ENCODE results near the gene CNTNAP2. TPM values are rescaled to one million over a fixed set of nuclear protein-coding genes. Genes with fewer than 3 reads are reported as not detected.
A peak's percentile ranks its signal among the peaks of the same experiment; 100 is the strongest.

Gene CNTNAP2
- total RNA-seq: 9.4 TPM
- polyA plus RNA-seq (ENCODE audit: insufficient read depth in 1 of 8, insufficient read length in 8 of 8, low replicate concordance in 1 of 8): 10 to 100 TPM in 5 of 8 donors, 1 to 10 TPM in 3; 8.3 to 18.8 (median 10.8) TPM
- long read RNA-seq, donor 1: 0 reads
- long read RNA-seq, donor 2: 0 reads
- long read RNA-seq, donor 3: 0 reads
- long read RNA-seq, donor 4: 0 reads
- long read RNA-seq, donor 5, full-length matches to known transcripts: 4 of 31 reads
- long read RNA-seq, donor 5, partial matches to known transcripts: 15 of 31 reads
- long read RNA-seq, donor 5, other reads (novel, unspliced or antisense): 12 of 31 reads
- long read RNA-seq, donor 6, partial matches to known transcripts: 14 of 27 reads
- long read RNA-seq, donor 6, other reads (novel, unspliced or antisense): 13 of 27 reads
- long read RNA-seq, donor 7, full-length matches to known transcripts: 1 of 7 reads
- long read RNA-seq, donor 7, partial matches to known transcripts: 6 of 7 reads
- long read RNA-seq, donor 7, other reads (novel, unspliced or antisense): 0 of 7 reads
- long read RNA-seq, donor 8, full-length matches to known transcripts: 1 of 20 reads
- long read RNA-seq, donor 8, partial matches to known transcripts: 5 of 20 reads
- long read RNA-seq, donor 8, other reads (novel, unspliced or antisense): 14 of 20 reads
- long read RNA-seq, donor 9: 0 reads
- long read RNA-seq, donor 10, partial matches to known transcripts: 52 of 52 reads
- long read RNA-seq, donor 10, other reads (novel, unspliced or antisense): 0 of 52 reads
- long read RNA-seq, donor 11: 0 reads

DNA sequence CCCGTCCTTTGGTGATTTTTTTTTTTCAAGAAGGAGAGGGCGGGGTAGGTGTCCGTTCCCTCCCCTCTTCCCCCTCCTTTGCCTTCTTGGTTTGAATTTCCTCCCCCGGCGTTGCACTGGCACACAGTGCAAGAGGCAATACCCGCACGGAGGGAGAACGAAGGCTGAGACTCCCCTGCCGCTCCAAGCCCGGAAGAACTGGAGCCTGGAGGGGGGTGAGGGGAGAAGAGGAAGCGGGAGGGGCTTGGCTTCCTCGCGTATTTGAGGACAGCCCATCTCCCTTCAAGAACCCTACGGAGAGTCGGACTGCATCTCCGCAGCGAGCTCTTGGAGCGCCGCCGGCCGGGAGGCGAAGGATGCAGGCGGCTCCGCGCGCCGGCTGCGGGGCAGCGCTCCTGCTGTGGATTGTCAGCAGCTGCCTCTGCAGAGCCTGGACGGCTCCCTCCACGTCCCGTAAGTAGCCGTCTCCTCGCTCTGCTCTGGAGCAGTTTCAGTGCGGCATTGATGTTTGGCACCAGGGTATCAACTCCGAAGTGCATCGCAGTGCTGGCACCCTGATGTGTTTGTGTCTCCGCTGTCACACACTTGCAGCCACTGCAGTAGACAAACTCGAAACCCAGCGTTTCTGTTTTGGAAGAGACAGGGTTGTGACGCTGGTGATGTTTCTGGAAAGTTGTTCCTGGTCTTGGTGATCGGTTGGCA is at the start of gene CNTNAP2:
Gene CNTNAP2, plus strand, starts transcription at position 281 of the 702 bp plus-strand sequence. Its CDS starts 76 bp downstream, at position 357.
- peaks cover 5% of the 10 kb centered on the region for H3K27me3 ChIP-seq (ENCODE audit: control insufficient read depth, insufficient read depth, low read length)
- peak; percentile 88 for DNase-seq
- WGBS (ENCODE audit: insufficient coverage): under 1% methylated on average over 37 of the region's 42 CpGs
- H3K27ac ChIP-seq (ENCODE audit: low read length): peak within 1 kb of the TSS; percentile 21
- no peaks in the 10 kb centered on the region for H3K36me3 ChIP-seq (ENCODE audit: control insufficient read depth, insufficient read depth, low read length)
- H3K4me1 ChIP-seq (ENCODE audit: control insufficient read depth, insufficient read depth, low read length): peaks cover 9% of the 10 kb centered on the region
- H3K9me3 ChIP-seq (replicated peaks; ENCODE audit: control insufficient read depth, low read depth, low read length): no peaks in the 10 kb centered on the region
- peak within 1 kb of the TSS; percentile 52 for H3K4me3 ChIP-seq (ENCODE audit: low read length)

DNA sequence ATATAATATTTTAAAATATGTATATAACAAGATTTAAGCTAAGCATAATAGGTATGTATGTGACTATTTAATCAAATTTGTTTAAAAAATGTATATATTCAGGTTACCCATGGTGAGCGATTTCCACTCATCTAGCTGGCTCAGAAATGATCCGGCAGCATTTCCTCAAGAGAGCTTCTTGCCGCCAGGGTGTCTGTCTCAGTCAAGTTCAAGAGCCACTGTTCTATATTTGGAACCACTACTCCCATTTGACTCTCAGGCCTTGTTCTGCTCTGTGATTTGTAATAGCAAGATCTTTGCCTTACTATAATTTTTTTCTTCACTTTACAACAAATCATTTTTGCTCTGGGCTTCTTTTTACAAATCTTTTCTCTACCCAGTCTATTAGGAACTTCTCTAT is 48.7 kb upstream of the CNTNAP2 start:
- H3K27me3 ChIP-seq (ENCODE audit: control insufficient read depth, insufficient read depth, low read length): no peaks in the 10 kb centered on the region
- H3K36me3 ChIP-seq (ENCODE audit: control insufficient read depth, insufficient read depth, low read length): no peaks in the 10 kb centered on the region
- H3K27ac ChIP-seq (ENCODE audit: low read length): no peak overlapping the region
- 80% methylated on average over 1 of the region's 3 CpGs for WGBS (ENCODE audit: insufficient coverage)
- DNase-seq: peak; percentile 24
- peaks cover 3% of the 10 kb centered on the region for H3K9me3 ChIP-seq (replicated peaks; ENCODE audit: control insufficient read depth, low read depth, low read length)
- no peaks in the 10 kb centered on the region for H3K4me1 ChIP-seq (ENCODE audit: control insufficient read depth, insufficient read depth, low read length)
- H3K4me3 ChIP-seq (ENCODE audit: low read length): no peak overlapping the region

DNA sequence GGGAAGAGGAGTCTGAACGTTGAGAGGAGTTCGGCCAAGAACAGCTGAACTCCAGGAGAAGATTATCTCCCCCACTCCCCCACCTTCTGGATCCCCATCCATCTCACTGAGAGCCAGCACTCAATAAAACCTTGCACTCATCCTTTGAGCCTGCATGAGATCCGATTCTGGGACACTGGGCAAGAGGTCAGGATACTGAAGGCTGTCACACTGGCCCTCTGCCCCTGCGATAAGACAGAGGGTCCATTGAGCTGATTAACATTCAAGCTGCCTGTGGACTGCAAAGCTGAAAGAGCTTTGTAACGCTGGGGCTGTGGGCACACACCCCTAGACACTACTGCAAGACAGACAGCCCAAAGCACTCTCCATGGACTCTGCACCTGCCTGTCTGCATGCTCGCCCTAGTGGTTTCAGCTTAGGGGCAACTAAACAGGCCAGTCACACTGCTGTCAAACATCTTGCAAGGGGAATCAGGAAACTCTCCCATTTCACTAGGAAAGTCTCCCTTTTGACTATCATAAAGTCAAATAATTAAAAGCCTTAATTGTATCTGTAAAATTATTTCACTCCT is 42.3 kb upstream of the CNTNAP2 start:
- H3K4me3 ChIP-seq (ENCODE audit: low read length): no peak overlapping the region

DNA sequence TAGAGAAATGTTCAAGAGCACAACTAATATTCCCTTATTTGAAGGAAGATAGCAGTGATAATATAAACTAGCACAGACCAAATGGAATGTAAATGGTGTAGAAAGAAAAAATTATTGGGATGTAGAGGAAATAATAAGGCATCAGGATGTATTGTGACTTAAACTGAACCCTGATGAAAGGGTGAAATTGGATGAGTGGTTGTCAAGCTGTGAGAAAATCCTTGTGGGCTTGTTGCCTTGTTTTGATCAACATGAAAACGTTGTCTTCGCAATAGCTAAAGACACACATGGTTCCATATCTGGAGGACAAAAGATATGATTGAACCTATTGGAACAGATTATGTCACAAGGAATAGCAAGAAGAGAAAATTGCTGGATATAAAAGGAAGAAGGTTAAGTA is 40.3 kb upstream of the CNTNAP2 start:
- WGBS (ENCODE audit: insufficient coverage): 58% methylated on average over 2 of the region's 2 CpGs
- Histone ChIP-seq H3K27ac (ENCODE audit: low read length) (no peak overlapping the region), H3K27me3 (ENCODE audit: control insufficient read depth, insufficient read depth, low read length) (no peaks in the 10 kb centered on the region), H3K4me3 (ENCODE audit: low read length) (no peak overlapping the region), H3K4me1 (ENCODE audit: control insufficient read depth, insufficient read depth, low read length) (no peaks in the 10 kb centered on the region), H3K9me3 (replicated peaks; ENCODE audit: control insufficient read depth, low read depth, low read length) (no peaks in the 10 kb centered on the region), H3K36me3 (ENCODE audit: control insufficient read depth, insufficient read depth, low read length) (no peaks in the 10 kb centered on the region)
- no peak for DNase-seq

More for the DNA sequence above, 42.3 kb upstream of the CNTNAP2 start:
- WGBS (ENCODE audit: insufficient coverage): 84% methylated on average over 4 of the region's 6 CpGs
- Histone ChIP-seq H3K27me3 (ENCODE audit: control insufficient read depth, insufficient read depth, low read length) (no peaks in the 10 kb centered on the region), H3K36me3 (ENCODE audit: control insufficient read depth, insufficient read depth, low read length) (no peaks in the 10 kb centered on the region), H3K27ac (ENCODE audit: low read length) (no peak overlapping the region), H3K9me3 (replicated peaks; ENCODE audit: control insufficient read depth, low read depth, low read length) (no peaks in the 10 kb centered on the region), H3K4me1 (ENCODE audit: control insufficient read depth, insufficient read depth, low read length) (no peaks in the 10 kb centered on the region)
- no peak for DNase-seq

DNA sequence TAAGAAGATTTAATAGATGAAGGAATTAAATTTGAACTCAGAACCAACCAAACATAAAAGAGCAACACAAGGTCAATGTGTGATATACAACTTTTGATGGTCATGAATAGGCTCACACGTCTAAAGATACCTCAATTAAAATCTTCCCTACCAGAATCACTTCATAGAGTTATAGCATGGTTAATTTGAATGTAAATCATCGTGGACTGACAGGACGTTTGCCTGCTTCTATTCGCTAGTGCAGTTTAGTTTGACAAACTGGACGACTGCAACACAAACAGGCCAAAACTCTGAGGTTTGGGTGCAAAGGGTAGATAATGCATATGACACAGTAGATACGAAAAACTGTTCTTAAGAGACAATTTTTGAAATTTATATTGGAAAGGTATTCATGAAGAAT is 32.5 kb upstream of the CNTNAP2 start:
- Histone ChIP-seq H3K4me1 (ENCODE audit: control insufficient read depth, insufficient read depth, low read length) (no peaks in the 10 kb centered on the region), H3K27me3 (ENCODE audit: control insufficient read depth, insufficient read depth, low read length) (no peaks in the 10 kb centered on the region), H3K4me3 (ENCODE audit: low read length) (no peak overlapping the region), H3K27ac (ENCODE audit: low read length) (no peak overlapping the region), H3K36me3 (ENCODE audit: control insufficient read depth, insufficient read depth, low read length) (no peaks in the 10 kb centered on the region), H3K9me3 (replicated peaks; ENCODE audit: control insufficient read depth, low read depth, low read length) (no peaks in the 10 kb centered on the region)
- DNase-seq: no peak
- 74% methylated on average over 4 of the region's 6 CpGs for WGBS (ENCODE audit: insufficient coverage)

DNA sequence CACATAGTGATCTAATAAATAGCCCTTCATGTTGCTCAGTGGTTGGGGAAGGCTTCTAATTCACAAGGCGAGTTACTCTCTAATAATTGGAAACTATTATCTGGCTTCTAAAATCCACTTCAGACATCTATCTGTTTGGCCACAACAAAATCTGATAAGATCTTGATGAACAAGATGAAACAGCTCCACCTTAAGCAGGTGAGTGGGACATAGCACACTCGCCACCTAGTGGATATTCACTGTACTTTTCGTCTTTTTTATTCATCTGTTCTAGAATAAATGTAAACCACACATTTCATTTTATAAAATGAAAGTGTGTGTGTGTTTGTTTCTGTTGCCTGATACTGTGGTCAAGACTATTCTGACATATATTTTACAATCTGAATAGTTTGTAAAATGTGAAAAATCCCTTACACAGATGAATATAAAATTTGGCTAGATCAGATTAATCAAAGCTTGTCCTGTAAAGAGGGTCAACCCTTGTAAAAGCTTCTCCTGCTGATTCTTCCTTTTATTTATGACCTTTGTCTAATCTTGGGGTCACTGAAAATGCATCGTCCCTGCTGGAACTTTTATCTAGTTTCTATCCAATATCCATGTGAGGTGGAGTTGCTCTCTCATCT is 26.5 kb upstream of the CNTNAP2 start:
- no CpG with 5 or more reads among the region's 4 CpGs for WGBS (ENCODE audit: insufficient coverage)
- Histone ChIP-seq H3K27ac (ENCODE audit: low read length) (no peak overlapping the region), H3K4me3 (ENCODE audit: low read length) (no peak overlapping the region), H3K27me3 (ENCODE audit: control insufficient read depth, insufficient read depth, low read length) (no peaks in the 10 kb centered on the region), H3K4me1 (ENCODE audit: control insufficient read depth, insufficient read depth, low read length) (no peaks in the 10 kb centered on the region), H3K9me3 (replicated peaks; ENCODE audit: control insufficient read depth, low read depth, low read length) (no peaks in the 10 kb centered on the region), H3K36me3 (ENCODE audit: control insufficient read depth, insufficient read depth, low read length) (no peaks in the 10 kb centered on the region)
- peak; percentile 11 for DNase-seq

DNA sequence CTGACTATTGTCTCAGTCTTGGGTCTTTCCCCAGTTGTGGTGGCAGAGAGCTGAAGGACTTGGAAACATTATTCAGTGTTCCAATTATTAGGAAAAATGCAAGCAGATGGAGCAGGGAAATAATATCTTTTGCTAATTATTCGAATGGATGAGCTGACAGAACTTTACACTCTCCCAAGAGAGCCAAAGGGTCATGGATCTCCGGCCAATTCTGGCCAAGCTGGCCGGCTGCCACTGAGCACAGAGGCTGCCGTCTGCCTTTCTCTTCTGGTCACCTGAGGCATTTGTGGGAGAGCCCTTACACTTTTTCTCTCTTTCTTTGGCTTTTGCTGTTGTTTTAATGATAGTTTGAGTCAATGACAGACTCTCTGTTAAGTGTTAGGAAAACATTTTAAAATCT is 22.2 kb upstream of the CNTNAP2 start:
- WGBS (ENCODE audit: insufficient coverage): 20% methylated on average over 1 of the region's 4 CpGs
- no peaks in the 10 kb centered on the region for H3K9me3 ChIP-seq (replicated peaks; ENCODE audit: control insufficient read depth, low read depth, low read length)
- no peak overlapping the region for H3K4me3 ChIP-seq (ENCODE audit: low read length)
- no peaks in the 10 kb centered on the region for H3K36me3 ChIP-seq (ENCODE audit: control insufficient read depth, insufficient read depth, low read length)
- no peaks in the 10 kb centered on the region for H3K27me3 ChIP-seq (ENCODE audit: control insufficient read depth, insufficient read depth, low read length)
- no peak overlapping the region for H3K27ac ChIP-seq (ENCODE audit: low read length)
- H3K4me1 ChIP-seq (ENCODE audit: control insufficient read depth, insufficient read depth, low read length): no peaks in the 10 kb centered on the region
- no peak for DNase-seq

DNA sequence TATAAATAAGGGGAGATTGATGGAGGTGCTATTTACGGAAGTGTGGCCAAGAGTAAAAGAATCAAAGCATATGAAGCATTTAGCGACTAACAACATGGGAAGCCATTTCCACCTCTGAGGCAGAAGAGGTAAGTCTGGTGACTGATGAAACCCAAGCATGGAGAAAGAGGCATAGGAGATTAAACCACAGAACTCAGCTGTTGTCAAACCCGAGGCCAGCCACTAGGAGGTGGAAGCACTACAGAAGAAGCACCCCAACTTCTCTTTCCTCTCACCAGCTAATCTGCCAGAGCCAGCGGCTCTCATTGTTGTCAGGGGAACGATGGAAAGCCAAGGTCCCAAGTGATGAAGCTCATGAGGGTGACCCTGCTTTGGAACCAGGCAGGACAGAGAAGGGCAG is 19.6 kb upstream of the CNTNAP2 start:
- Histone ChIP-seq H3K4me1 (ENCODE audit: control insufficient read depth, insufficient read depth, low read length) (no peaks in the 10 kb centered on the region), H3K27ac (ENCODE audit: low read length) (no peak overlapping the region), H3K36me3 (ENCODE audit: control insufficient read depth, insufficient read depth, low read length) (no peaks in the 10 kb centered on the region), H3K27me3 (ENCODE audit: control insufficient read depth, insufficient read depth, low read length) (no peaks in the 10 kb centered on the region), H3K9me3 (replicated peaks; ENCODE audit: control insufficient read depth, low read depth, low read length) (no peaks in the 10 kb centered on the region), H3K4me3 (ENCODE audit: low read length) (no peak overlapping the region)
- 83% methylated on average over 2 of the region's 5 CpGs for WGBS (ENCODE audit: insufficient coverage)
- no peak for DNase-seq

DNA sequence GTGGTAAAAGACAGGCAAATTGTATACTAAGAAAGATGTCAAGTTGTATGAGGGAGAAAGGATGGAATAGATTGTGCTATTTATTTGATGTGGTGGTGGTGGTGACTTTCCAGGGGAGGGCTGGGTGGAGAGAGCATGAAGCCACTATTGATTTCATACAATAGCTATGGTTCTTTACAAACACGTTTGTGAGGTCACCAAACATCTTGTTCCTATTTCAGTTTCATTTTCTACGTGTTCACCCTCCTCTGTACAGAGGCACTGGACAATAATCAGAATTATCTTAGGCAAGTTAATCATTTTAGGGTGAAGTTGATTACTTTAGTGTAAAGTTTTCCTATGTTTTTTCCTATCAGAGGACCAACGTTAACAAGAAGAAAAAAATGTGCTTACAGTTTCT is 10.3 kb upstream of the CNTNAP2 start:
- Histone ChIP-seq H3K27ac (ENCODE audit: low read length) (no peak overlapping the region), H3K4me3 (ENCODE audit: low read length) (no peak overlapping the region), H3K27me3 (ENCODE audit: control insufficient read depth, insufficient read depth, low read length) (no peaks in the 10 kb centered on the region), H3K36me3 (ENCODE audit: control insufficient read depth, insufficient read depth, low read length) (no peaks in the 10 kb centered on the region), H3K9me3 (replicated peaks; ENCODE audit: control insufficient read depth, low read depth, low read length) (no peaks in the 10 kb centered on the region), H3K4me1 (ENCODE audit: control insufficient read depth, insufficient read depth, low read length) (no peaks in the 10 kb centered on the region)
- DNase-seq: no peak
- no CpG with 5 or more reads among the region's 3 CpGs for WGBS (ENCODE audit: insufficient coverage)
